SK-N-SH treated with all-trans-retinoic acid at 6 μM for 48 hours (cell line): ENCODE results near the gene RAB4A.
A peak's percentile ranks its signal among the peaks of the same experiment; 100 is the strongest.

Experiments used
- ATAC-seq: fragments of 200-7000 bp; cut with Tn5 transposase; 3 replicates; pipeline ENCODE4 v1.9.1; 2020; ENCODE audit warnings: mild to moderate bottlenecking, moderate library complexity
- ARNTL ChIP-seq: fragments of 450-650 bp; formaldehyde crosslinking; IDR thresholded peaks from 2 replicates; pipeline ENCODE4 v1.5.0; 2020; ENCODE audit warnings: low read depth, mild to moderate bottlenecking, moderate library complexity, borderline replicate concordance
- BACH2 ChIP-seq: fragments of 250-450 bp; sonication (Bioruptor Pico); IDR thresholded peaks from 2 replicates; pipeline ENCODE4 v1.9.0; 2021; ENCODE audit warnings: mild to moderate bottlenecking, borderline replicate concordance
- CSDC2 ChIP-seq: fragments of 250-450 bp; sonication (Bioruptor Pico); IDR thresholded peaks from 2 replicates; pipeline ENCODE4 v1.5.0; 2020; ENCODE audit warnings: mild to moderate bottlenecking, moderate library complexity
- ESRRG ChIP-seq: fragments of 250-450 bp; sonication (Bioruptor Pico); IDR thresholded peaks from 2 replicates; pipeline ENCODE4 v1.6.1; 2021; ENCODE audit warnings: mild to moderate bottlenecking
- GLIS3 ChIP-seq: fragments of 250-450 bp; sonication (Bioruptor Pico); IDR thresholded peaks from 2 replicates; pipeline ENCODE4 v1.5.0; 2020; ENCODE audit warnings: mild to moderate bottlenecking, moderate library complexity
- OSR1 ChIP-seq: fragments of 250-450 bp; sonication (Bioruptor Pico); IDR thresholded peaks from 2 replicates; pipeline ENCODE4 v1.8.0; 2022; ENCODE audit warnings: moderate library complexity, mild to moderate bottlenecking, inconsistent platforms
- PPARA ChIP-seq: fragments of 250-450 bp; sonication (Bioruptor Pico); IDR thresholded peaks from 2 replicates; pipeline ENCODE4 v1.5.0; 2020; ENCODE audit warnings: mild to moderate bottlenecking, borderline replicate concordance
- RARB ChIP-seq: fragments of 250-450 bp; sonication (Bioruptor Pico); IDR thresholded peaks from 2 replicates; pipeline ENCODE4 v1.8.0; 2021; ENCODE audit warnings: mild to moderate bottlenecking, moderate library complexity
- SNAI2 ChIP-seq: fragments of 250-450 bp; sonication (Bioruptor Pico); IDR thresholded peaks from 2 replicates; pipeline ENCODE4 v1.5.0; 2020; ENCODE audit warnings: mild to moderate bottlenecking, moderate library complexity
- TCF4 ChIP-seq: fragments of 250-450 bp; sonication (Bioruptor Pico); IDR thresholded peaks from 2 replicates; pipeline ENCODE4 v1.8.0; 2021; ENCODE audit warnings: mild to moderate bottlenecking, moderate library complexity, borderline replicate concordance
- TOX ChIP-seq: fragments of 250-450 bp; sonication (Bioruptor Pico); IDR thresholded peaks from 2 replicates; pipeline ENCODE4 v1.8.0; 2021; ENCODE audit warnings: mild to moderate bottlenecking, moderate library complexity, borderline replicate concordance
- ZFP3 ChIP-seq: fragments of 250-450 bp; sonication (Bioruptor Pico); IDR thresholded peaks from 2 replicates; pipeline ENCODE4 v1.5.0; 2020; ENCODE audit warnings: mild to moderate bottlenecking, moderate library complexity
- ZFP30 ChIP-seq: fragments of 450-650 bp; formaldehyde crosslinking; IDR thresholded peaks from 2 replicates; pipeline ENCODE4 v1.5.0; 2022; ENCODE audit warnings: mild to moderate bottlenecking, moderate library complexity
- ZNF70 ChIP-seq: fragments of 450-650 bp; formaldehyde crosslinking; IDR thresholded peaks from 2 replicates; pipeline ENCODE4 v1.5.0; 2020; ENCODE audit warnings: mild to moderate bottlenecking, moderate library complexity
- ZNF8 ChIP-seq: fragments of 450-650 bp; formaldehyde crosslinking; IDR thresholded peaks from 2 replicates; pipeline ENCODE4 v1.5.0; 2020; ENCODE audit warnings: mild to moderate bottlenecking, moderate library complexity
- TF ChIP-seq, protein P1 (sequence below): fragments of 250-450 bp; sonication (Bioruptor Pico); IDR thresholded peaks from 2 replicates; pipeline ENCODE4 v1.5.0; 2020; ENCODE audit warnings: mild to moderate bottlenecking, moderate library complexity
- TF ChIP-seq, protein P2 (sequence below): fragments of 250-450 bp; sonication (Bioruptor Pico); IDR thresholded peaks from 2 replicates; pipeline ENCODE4 v1.5.1; 2021; ENCODE audit warnings: mild to moderate bottlenecking, moderate library complexity
- TF ChIP-seq, protein P3 (sequence below): fragments of 250-450 bp; sonication (Bioruptor Pico); IDR thresholded peaks from 2 replicates; pipeline ENCODE4 v1.8.0; 2020; ENCODE audit warnings: mild to moderate bottlenecking, moderate library complexity, borderline replicate concordance
- TF ChIP-seq, protein P4 (sequence below): fragments of 250-450 bp; sonication (Bioruptor Pico); IDR thresholded peaks from 2 replicates; pipeline ENCODE4 v1.5.1; 2020; ENCODE audit warnings: low read depth, mild to moderate bottlenecking, moderate library complexity

Gene RAB4A, protein sequence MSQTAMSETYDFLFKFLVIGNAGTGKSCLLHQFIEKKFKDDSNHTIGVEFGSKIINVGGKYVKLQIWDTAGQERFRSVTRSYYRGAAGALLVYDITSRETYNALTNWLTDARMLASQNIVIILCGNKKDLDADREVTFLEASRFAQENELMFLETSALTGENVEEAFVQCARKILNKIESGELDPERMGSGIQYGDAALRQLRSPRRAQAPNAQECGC

DNA sequence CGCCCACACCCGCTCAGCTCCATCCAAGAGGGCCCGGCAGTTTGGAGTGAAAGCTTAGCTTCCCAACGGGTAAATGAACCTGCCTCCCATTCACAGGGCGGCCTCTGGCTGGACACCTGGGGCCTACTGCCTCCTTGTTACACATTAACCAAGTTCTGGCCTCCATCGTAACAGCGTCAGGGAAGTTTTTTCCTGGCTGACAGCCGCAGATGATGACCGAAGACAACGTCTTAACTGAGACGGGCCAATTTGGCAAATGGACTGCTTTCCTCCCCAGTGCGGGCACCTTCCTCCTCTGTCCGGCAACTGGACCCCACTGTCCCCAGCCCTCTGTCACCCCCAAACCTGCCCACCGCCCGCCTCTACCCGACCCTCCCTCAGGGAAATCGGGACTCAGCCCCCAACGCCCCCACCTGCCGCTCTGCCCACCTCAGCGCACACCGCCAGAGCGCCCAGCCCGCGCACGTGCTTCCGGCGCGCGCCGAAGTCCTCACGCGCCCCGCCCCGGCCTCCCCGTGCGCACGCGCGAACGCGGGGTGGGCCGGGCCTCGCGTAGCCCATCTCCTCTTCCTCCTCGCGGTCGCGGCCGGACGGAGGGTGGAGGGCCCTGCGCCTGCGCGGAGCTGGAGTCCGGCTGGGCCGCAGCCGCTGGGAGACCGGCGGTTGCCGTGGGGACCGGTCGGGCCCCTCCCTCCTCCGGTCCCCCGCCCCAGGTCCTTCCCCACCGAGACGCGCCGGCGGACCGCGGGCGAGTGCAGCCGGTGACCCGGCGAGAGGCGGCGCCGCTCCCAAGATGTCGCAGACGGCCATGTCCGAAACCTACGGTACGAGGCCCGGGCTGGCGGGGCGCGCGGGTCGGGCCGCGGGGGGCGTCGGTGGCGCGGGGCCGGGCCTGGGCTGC is at the start of gene RAB4A:
TSS of gene RAB4A (plus strand) at position 565 of the 901 bp plus-strand sequence. CDS start at position 794, 229 bp downstream.
- ATAC-seq = peak; percentile 90
- TF ChIP-seq TOX (CRISPR knock-in tag) = no peak
- TF ChIP-seq ZNF70 (CRISPR knock-in tag) = no peak
- TF ChIP-seq, protein P1, sequence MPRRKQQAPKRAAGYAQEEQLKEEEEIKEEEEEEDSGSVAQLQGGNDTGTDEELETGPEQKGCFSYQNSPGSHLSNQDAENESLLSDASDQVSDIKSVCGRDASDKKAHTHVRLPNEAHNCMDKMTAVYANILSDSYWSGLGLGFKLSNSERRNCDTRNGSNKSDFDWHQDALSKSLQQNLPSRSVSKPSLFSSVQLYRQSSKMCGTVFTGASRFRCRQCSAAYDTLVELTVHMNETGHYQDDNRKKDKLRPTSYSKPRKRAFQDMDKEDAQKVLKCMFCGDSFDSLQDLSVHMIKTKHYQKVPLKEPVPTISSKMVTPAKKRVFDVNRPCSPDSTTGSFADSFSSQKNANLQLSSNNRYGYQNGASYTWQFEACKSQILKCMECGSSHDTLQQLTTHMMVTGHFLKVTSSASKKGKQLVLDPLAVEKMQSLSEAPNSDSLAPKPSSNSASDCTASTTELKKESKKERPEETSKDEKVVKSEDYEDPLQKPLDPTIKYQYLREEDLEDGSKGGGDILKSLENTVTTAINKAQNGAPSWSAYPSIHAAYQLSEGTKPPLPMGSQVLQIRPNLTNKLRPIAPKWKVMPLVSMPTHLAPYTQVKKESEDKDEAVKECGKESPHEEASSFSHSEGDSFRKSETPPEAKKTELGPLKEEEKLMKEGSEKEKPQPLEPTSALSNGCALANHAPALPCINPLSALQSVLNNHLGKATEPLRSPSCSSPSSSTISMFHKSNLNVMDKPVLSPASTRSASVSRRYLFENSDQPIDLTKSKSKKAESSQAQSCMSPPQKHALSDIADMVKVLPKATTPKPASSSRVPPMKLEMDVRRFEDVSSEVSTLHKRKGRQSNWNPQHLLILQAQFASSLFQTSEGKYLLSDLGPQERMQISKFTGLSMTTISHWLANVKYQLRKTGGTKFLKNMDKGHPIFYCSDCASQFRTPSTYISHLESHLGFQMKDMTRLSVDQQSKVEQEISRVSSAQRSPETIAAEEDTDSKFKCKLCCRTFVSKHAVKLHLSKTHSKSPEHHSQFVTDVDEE = no peak
- TF ChIP-seq, protein P2, sequence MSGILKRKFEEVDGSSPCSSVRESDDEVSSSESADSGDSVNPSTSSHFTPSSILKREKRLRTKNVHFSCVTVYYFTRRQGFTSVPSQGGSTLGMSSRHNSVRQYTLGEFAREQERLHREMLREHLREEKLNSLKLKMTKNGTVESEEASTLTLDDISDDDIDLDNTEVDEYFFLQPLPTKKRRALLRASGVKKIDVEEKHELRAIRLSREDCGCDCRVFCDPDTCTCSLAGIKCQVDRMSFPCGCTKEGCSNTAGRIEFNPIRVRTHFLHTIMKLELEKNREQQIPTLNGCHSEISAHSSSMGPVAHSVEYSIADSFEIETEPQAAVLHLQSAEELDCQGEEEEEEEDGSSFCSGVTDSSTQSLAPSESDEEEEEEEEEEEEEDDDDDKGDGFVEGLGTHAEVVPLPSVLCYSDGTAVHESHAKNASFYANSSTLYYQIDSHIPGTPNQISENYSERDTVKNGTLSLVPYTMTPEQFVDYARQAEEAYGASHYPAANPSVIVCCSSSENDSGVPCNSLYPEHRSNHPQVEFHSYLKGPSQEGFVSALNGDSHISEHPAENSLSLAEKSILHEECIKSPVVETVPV (CRISPR knock-in tag) = no peak
- TF ChIP-seq GLIS3 (CRISPR knock-in tag) = no peak
- no peak for TF ChIP-seq ZFP3 (CRISPR knock-in tag)
- TF ChIP-seq ESRRG (CRISPR knock-in tag) = no peak
- no peak for TF ChIP-seq ARNTL
- no peak for TF ChIP-seq RARB (CRISPR knock-in tag)
- no peak for TF ChIP-seq ZFP30
- TF ChIP-seq TCF4 (CRISPR knock-in tag) = no peak
- TF ChIP-seq, protein P3, sequence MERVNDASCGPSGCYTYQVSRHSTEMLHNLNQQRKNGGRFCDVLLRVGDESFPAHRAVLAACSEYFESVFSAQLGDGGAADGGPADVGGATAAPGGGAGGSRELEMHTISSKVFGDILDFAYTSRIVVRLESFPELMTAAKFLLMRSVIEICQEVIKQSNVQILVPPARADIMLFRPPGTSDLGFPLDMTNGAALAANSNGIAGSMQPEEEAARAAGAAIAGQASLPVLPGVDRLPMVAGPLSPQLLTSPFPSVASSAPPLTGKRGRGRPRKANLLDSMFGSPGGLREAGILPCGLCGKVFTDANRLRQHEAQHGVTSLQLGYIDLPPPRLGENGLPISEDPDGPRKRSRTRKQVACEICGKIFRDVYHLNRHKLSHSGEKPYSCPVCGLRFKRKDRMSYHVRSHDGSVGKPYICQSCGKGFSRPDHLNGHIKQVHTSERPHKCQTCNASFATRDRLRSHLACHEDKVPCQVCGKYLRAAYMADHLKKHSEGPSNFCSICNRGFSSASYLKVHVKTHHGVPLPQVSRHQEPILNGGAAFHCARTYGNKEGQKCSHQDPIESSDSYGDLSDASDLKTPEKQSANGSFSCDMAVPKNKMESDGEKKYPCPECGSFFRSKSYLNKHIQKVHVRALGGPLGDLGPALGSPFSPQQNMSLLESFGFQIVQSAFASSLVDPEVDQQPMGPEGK (CRISPR knock-in tag) = no peak
- TF ChIP-seq OSR1 (CRISPR knock-in tag) = peak; percentile 82; the same call in 1 of the 2 replicates
- TF ChIP-seq PPARA = no peak
- peak; percentile 74; the same call in 1 of the 2 replicates for TF ChIP-seq CSDC2 (CRISPR knock-in tag)
- no peak for TF ChIP-seq BACH2
- TF ChIP-seq, protein P4, sequence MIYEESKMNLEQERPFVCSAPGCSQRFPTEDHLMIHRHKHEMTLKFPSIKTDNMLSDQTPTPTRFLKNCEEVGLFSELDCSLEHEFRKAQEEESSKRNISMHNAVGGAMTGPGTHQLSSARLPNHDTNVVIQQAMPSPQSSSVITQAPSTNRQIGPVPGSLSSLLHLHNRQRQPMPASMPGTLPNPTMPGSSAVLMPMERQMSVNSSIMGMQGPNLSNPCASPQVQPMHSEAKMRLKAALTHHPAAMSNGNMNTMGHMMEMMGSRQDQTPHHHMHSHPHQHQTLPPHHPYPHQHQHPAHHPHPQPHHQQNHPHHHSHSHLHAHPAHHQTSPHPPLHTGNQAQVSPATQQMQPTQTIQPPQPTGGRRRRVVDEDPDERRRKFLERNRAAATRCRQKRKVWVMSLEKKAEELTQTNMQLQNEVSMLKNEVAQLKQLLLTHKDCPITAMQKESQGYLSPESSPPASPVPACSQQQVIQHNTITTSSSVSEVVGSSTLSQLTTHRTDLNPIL (CRISPR knock-in tag) = no peak
- TF ChIP-seq SNAI2 = no peak

DNA sequence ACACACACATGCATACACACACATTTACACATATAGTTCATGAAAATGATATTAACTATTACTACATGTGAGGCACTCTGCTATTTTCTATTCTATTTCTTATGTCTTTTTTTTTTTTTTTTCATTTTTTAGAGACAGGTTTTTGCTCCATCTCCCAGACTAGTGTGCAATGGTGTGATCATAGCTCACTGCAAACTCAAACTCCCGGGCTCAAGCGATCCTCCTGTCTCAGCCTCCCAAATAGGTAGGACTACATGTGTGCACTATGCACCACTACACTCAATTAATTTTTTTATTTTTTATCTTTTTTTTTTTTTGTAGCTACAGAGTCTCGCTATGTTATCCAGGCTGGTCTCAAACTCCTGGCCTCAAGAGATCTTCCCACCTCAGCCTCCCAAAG is 48.8 kb upstream of the RAB4A start:
- ATAC-seq = no peak
- TF ChIP-seq, protein P2 (CRISPR knock-in tag) = no peak
- no peak for TF ChIP-seq SNAI2
- TF ChIP-seq, protein P3 (CRISPR knock-in tag) = no peak
- TF ChIP-seq ESRRG (CRISPR knock-in tag) = no peak
- TF ChIP-seq, protein P1 = no peak
- TF ChIP-seq CSDC2 (CRISPR knock-in tag) = no peak
- TF ChIP-seq ZNF8 (CRISPR knock-in tag) = no peak
- TF ChIP-seq ZNF70 (CRISPR knock-in tag) = no peak
- no peak for TF ChIP-seq TCF4 (CRISPR knock-in tag)
- no peak for TF ChIP-seq PPARA
